Pancreas (tissue), 10 donors: ENCODE data around the gene IPCEF1. TPM values are rescaled to one million over a fixed set of nuclear protein-coding genes. Genes with fewer than 3 reads are reported as not detected.
"Not testable (repeated sequence)": the region's sequence is repeated elsewhere in the genome, so short reads cannot be mapped to it uniquely, and the experiment has no call there.

Experiments
- ATAC-seq, 4 donors: fragments of 200-7000 bp; cut with Tn5 transposase; one replicate each; pipeline versions ENCODE4 v1.8.0 to v1.9.1; 2020; ENCODE audit warnings: mild to moderate bottlenecking in 4 of 4, moderate library complexity in 4 of 4
- DNase-seq, 6 donors: peaks; one replicate each; pipeline ENCODE4 v3.0.0-alpha.2; 2020
- FAIRE-seq: peaks from 2 replicates; lab custom pipeline; 2012; peaks lifted over from hg19 to GRCh38; lab: Jason Lieb, UNC
- H3K27ac ChIP-seq, 4 donors: fragments of 200-600 bp; sonication (generic); 1 replicate in 3 of 4; 2 replicates in 1 of 4; pipeline versions ENCODE4 v1.5.0 to v1.8.0; 2020
- H3K27me3 ChIP-seq, 4 donors: fragments of 200-600 bp; one replicate each; pipeline ENCODE4 v1.8.0; 2021
- H3K36me3 ChIP-seq, 3 donors: fragments of 200-600 bp; sonication (generic) in 1 of 3; one replicate each; pipeline versions ENCODE4 v1.5.0 to v1.8.0; 2020 to 2021
- H3K4me1 ChIP-seq, 3 donors: fragments of 200-600 bp; one replicate each; pipeline ENCODE4 v1.8.0; 2021
- H3K4me3 ChIP-seq, 4 donors: fragments of 200-600 bp; sonication (generic) in 2 of 4; one replicate each; pipeline versions ENCODE4 v1.5.0 to v1.8.0; 2020 to 2021
- H3K9me3 ChIP-seq, 4 donors: fragments of 200-600 bp; one replicate each; pipeline ENCODE4 v1.8.0; 2021
- WGBS, 2 donors: extraction: QIAGEN DNeasy Blood & Tissue Kit; methylation state at CpG; one replicate each; pipeline ENCODE4 v1.1.7; 2013; 5-methylcytosine and 5-hydroxymethylcytosine counted together
- intact Hi-C, 3 donors: fragments of 100-400 bp; cut with DNase I; formaldehyde crosslinking; loops; one replicate each; pipeline versions ENCODE4 v1.11.1 to v1.14.2; 2022
- polyA plus RNA-seq, 2 donors: library from polyadenylated mRNA; stranded (reverse); fragments of 200-250 nt; gene quantifications; one replicate each; pipeline ENCODE4 v1.2.3, GENCODE V29; 2013
- total RNA-seq, 6 donors: library from RNA; stranded (reverse); fragmentation: NEBNext Ultra II Directional in 4 of 6; extraction: Animal tissue kit (Norgen Biotek cat#: 25700) in 4 of 6; gene quantifications; one replicate each; pipeline versions ENCODE4 v1.2.1 to v1.2.4, GENCODE V29; 2021 to 2023
- TF ChIP-seq, protein P1 (sequence below), 4 donors: fragments of 200-600 bp; sonication (generic) in 3 of 4; IDR thresholded peaks; one replicate each; pipeline versions ENCODE4 v1.5.0 to v1.8.0; 2021; ENCODE audit warnings: antibody characterized with exemption in 4 of 4
- donor health status: healthy with polysubstance abuse.
- donor health status: DM: no; HTN: no; CAD: no; lungs with moderate emphysema.
- donor health status: DM: no; HTN: no; CAD: no.
- donor health status: control.
- donor health status: control.
- donor health status: Bipolar disorder and iron deficiency.
- donor health status: DM: yes; HTN: yes; CAD: no.
- donor health status: DM: no; HTN: no; CAD: no.
- donor health status: DM: no; HTN: no; CAD: no.
- donor health status: DM: yes; HTN: yes; CAD: no.

IPCEF1 gene
- total and polyA plus RNA-seq, 8 donors = 0.53 to 4.4 (median 1.8) TPM

DNA sequence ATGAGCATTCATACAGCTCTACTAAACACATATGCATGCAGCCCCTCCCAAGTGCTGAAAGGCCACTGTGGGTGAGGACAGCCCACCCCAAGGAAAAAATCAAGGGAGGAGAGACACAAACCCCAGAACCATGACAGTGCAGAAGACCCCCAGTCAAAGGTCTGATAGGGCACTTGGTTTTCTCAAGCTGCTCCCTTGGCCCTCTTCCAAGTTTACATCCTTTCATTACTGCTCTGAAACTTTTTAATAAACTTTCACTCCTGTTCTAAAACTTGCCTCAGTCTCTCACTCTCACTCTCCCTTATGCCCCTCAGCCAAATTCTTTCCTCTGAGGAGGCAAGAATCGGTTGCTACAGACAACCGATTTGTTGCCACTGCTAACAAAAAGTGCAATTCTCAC lies 24.9 kb downstream of the IPCEF1 start:
- WGBS, 2 donors = 91 to 97% methylated on average over 2 of the region's 2 CpGs
- H3K27ac ChIP-seq = no peak overlapping the region
- no peaks in the 10 kb centered on the region for H3K9me3 ChIP-seq
- H3K27me3 ChIP-seq = no peaks in the 10 kb centered on the region
- FAIRE-seq (no peak), ATAC-seq (no peak), DNase-seq (no peak)
- intact Hi-C loops = no loop called here
- H3K4me1 ChIP-seq = no peaks in the 10 kb centered on the region
- H3K4me3 ChIP-seq = no peak overlapping the region
- TF ChIP-seq, protein P1, sequence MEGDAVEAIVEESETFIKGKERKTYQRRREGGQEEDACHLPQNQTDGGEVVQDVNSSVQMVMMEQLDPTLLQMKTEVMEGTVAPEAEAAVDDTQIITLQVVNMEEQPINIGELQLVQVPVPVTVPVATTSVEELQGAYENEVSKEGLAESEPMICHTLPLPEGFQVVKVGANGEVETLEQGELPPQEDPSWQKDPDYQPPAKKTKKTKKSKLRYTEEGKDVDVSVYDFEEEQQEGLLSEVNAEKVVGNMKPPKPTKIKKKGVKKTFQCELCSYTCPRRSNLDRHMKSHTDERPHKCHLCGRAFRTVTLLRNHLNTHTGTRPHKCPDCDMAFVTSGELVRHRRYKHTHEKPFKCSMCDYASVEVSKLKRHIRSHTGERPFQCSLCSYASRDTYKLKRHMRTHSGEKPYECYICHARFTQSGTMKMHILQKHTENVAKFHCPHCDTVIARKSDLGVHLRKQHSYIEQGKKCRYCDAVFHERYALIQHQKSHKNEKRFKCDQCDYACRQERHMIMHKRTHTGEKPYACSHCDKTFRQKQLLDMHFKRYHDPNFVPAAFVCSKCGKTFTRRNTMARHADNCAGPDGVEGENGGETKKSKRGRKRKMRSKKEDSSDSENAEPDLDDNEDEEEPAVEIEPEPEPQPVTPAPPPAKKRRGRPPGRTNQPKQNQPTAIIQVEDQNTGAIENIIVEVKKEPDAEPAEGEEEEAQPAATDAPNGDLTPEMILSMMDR (IDR thresholded peaks at IDR 0.05) = no peak
- H3K36me3 ChIP-seq = no peaks in the 10 kb centered on the region

DNA sequence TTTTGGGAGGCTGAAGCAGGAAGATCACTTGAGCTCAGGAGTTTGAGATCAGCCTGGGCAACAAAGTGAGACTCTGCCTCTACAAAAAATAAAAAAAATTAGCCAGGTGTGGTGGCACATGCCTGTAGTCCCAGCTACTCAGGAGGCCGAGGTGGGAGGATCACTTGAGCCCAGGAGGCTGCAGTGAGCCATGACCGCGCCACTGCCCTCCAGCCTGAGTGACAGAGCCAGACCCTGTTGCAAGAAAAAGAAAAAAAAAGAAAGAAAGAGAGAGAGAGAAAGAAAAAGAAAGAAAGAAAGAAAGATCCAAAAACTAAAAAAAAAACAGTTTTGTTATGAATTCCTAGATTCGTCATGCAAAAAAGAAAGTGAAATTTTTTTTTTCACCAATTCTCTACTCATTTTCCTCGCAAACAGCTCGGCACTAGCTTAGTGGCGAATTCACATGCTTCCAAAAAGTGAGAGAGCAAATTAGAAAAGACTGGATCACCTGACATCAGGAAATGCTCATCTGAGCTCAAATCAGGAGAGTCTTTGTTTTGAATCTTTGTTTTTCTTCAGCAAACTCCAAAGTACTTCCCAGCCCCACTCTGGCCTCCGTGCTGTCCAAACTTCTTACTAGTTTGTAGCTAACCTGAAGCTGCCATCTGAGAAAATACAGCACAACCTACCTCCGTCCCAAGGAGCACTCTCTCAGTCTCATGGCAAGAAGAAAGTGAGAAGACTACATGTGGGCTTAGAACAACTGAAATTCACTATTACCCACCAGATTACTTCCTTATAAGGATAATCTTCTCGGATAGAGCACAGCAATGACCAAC lies 27.0 kb downstream of the IPCEF1 start:
- WGBS, 2 donors = 86 to 90% methylated on average over 10 of the region's 10 CpGs
- H3K27me3 ChIP-seq = no peaks in the 10 kb centered on the region
- H3K27ac ChIP-seq = no peak overlapping the region
- H3K4me1 ChIP-seq = no peaks in the 10 kb centered on the region
- no peak for ATAC-seq
- no peak for FAIRE-seq
- no peaks in the 10 kb centered on the region for H3K36me3 ChIP-seq
- H3K4me3 ChIP-seq = no peak overlapping the region
- intact Hi-C loops = no loop called here
- TF ChIP-seq, protein P1 (IDR thresholded peaks at IDR 0.05) = no peak
- H3K9me3 ChIP-seq = no peaks in the 10 kb centered on the region
- DNase-seq = no peak

DNA sequence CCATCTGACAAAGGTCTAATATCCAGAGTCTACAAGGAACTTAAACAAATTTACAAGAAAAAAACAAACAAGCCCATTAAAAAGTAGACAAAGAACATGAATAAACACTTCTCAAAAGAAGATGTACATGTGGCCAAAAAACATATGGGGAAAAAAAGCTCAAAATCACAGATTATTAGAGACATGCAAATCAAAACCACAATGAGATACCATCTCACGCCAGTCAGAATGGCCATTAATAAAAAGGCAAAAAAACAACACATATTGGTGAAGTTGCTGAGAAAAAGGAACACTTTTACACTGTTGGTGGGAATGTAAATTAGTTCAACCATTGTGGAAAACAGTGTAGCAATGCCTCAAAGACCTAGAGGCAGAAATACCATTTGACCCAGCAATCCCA lies 29.3 kb downstream of the IPCEF1 start:
- H3K4me3 ChIP-seq, DNase-seq, FAIRE-seq, H3K36me3 ChIP-seq, intact Hi-C loops, H3K27ac ChIP-seq, H3K9me3 ChIP-seq, H3K4me1 ChIP-seq, H3K27me3 ChIP-seq, ATAC-seq: not testable (repeated sequence)
- WGBS, 2 donors = 56 to 100% methylated on average over 1 of the region's 1 CpG

DNA sequence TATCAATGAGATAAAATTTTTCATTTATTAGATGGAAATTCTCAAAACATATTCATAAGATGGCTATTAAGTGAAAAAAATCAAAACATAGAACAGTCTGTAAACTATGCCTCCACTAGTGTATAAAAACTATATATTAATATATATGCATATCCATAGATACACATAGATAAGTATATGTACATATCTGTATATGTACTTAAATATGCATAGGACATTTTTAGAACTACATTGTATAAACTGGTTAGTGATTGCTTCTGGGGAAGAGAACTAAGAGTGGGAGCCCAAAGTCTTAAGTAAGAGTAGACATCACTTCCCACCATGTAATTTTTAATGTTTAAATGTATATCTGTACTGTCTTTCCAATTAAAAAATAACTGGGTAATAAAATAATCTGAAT lies 31.5 kb downstream of the IPCEF1 start:
- no peak for FAIRE-seq

DNA sequence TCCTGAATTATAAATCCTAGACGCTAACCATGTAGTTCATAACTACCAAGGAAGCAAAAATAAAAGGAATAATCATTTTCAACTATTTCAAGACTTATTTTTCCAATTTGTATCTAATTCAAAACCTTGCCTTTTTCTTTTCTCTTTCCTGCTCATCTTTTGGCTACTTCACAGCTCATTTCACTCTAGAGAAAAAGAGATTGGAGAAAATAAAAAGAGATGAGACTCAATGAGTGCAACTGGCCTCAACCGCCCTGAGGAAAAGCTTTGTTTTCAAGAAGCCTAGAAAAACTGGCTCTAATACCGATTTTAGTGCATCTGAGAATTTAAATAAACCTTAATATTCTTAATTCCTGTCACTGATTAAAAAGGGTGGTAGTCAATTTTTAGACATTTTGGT lies 36.4 kb downstream of the IPCEF1 start:
- DNase-seq (no peak), FAIRE-seq (no peak), ATAC-seq (no peak)
- H3K4me1 ChIP-seq = no peaks in the 10 kb centered on the region
- 78 to 79% methylated on average over 3 of the region's 3 CpGs for WGBS, 2 donors
- no peaks in the 10 kb centered on the region for H3K27me3 ChIP-seq
- intact Hi-C loops = no loop called here
- no peaks in the 10 kb centered on the region for H3K9me3 ChIP-seq
- no peaks in the 10 kb centered on the region for H3K36me3 ChIP-seq
- no peak overlapping the region for H3K4me3 ChIP-seq
- TF ChIP-seq, protein P1 (IDR thresholded peaks at IDR 0.05) = no peak
- no peak overlapping the region for H3K27ac ChIP-seq

More for the DNA sequence above, 31.5 kb downstream of the IPCEF1 start:
- no peaks in the 10 kb centered on the region for H3K36me3 ChIP-seq
- ATAC-seq = no peak
- H3K4me1 ChIP-seq = no peaks in the 10 kb centered on the region
- H3K9me3 ChIP-seq = no peaks in the 10 kb centered on the region
- no peak overlapping the region for H3K4me3 ChIP-seq
- H3K27ac ChIP-seq = no peak overlapping the region
- intact Hi-C loops = no loop called here
- TF ChIP-seq, protein P1 (IDR thresholded peaks at IDR 0.05) = no peak
- DNase-seq = no peak
- no peaks in the 10 kb centered on the region for H3K27me3 ChIP-seq
